Vagina (tissue), 2 donors: ENCODE measurements around the gene H19.

Source experiments
- CTCF ChIP-seq, 3 experiments: fragments of 450-650 bp in 2 of 3; fragments of 200-600 bp in 1 of 3; sonication (generic) in 1 of 3; IDR thresholded peaks; one replicate each; pipeline ENCODE4 v1.5.1; 2017 to 2019; ENCODE audit warnings: antibody characterized with exemption in 3 of 3, mild to moderate bottlenecking in 2 of 3, moderate library complexity in 2 of 3
- POLR2A ChIP-seq, 2 donors: fragments of 450-650 bp; IDR thresholded peaks; one replicate each; pipeline ENCODE4 v1.6.1; 2017; ENCODE audit warnings: antibody characterized with exemption in 2 of 2, mild to moderate bottlenecking in 2 of 2, moderate library complexity in 2 of 2
- POLR2AphosphoS5 ChIP-seq, 2 donors: sonication (generic); formaldehyde crosslinking; IDR thresholded peaks; one replicate each; pipeline ENCODE4 v1.9.0; 2017; ENCODE audit warnings: antibody characterized with exemption in 2 of 2, mild to moderate bottlenecking in 2 of 2, low read depth in 1 of 2; ENCODE audit not compliant: insufficient read depth in 1 of 2

GRCh38 chr11:1969035-1969434 lies 28.6 kb downstream of the H19 start:
- TF ChIP-seq CTCF (IDR thresholded peaks at IDR 0.05) (no peak), POLR2AphosphoS5 (IDR thresholded peaks at IDR 0.05; ENCODE audit: insufficient read depth in 1 of 2, low read depth in 1 of 2) (no peak), POLR2A (IDR thresholded peaks at IDR 0.05) (no peak)
